B cell (primary cell): ENCODE measurements around the gene SUB1. TPM values are rescaled to one million over a fixed set of nuclear protein-coding genes. Genes with fewer than 3 reads are reported as not detected.

Experiments
- ATAC-seq: fragments of 200-7000 bp; cut with Tn5 transposase; one replicate; pipeline ENCODE4 v1.10.0; 2021; ENCODE audit warnings: low read depth, mild to moderate bottlenecking, moderate number of reproducible peaks, moderate library complexity
- CTCF ChIA-PET: fragments of 350-600 bp; sonication (Branson Sonifier 250); formaldehyde crosslinking; loops from one replicate; lab custom pipeline; 2021; ENCODE audit warnings: antibody characterized with exemption, inconsistent platforms; lab: Charles Lee
- POLR2A ChIA-PET: fragments of 350-600 bp; sonication (Branson Sonifier 250); formaldehyde crosslinking; loops from one replicate; lab custom pipeline; 2021; ENCODE audit warnings: antibody characterized with exemption; lab: Charles Lee
- DNase-seq: peaks from one replicate; pipeline ENCODE4 v3.0.0; 2013
- H2AFZ ChIP-seq: 2 replicates; pipeline ENCODE4 v1.6.1; 2012; ENCODE audit warnings: mild to moderate bottlenecking, low read depth, low read length; ENCODE audit not compliant: insufficient read depth, poor library complexity, severe bottlenecking
- H3K27ac ChIP-seq, 2 donors: 1 replicate in 1 of 2; 2 replicates in 1 of 2; pipeline ENCODE4 v1.5.1; 2012 to 2013; ENCODE audit warnings: low read length in 2 of 2, mild to moderate bottlenecking in 2 of 2, moderate library complexity in 1 of 2
- H3K27me3 ChIP-seq, 4 experiments: fragments of 200-600 bp in 1 of 4; sonication (generic) in 1 of 4; replicated peaks in 1 of 4; 1 replicate in 2 of 4; 2 replicates in 2 of 4; pipeline versions ENCODE4 v1.6.1 to v1.7.0; 2013 to 2016; ENCODE audit warnings: low read length in 3 of 4, mild to moderate bottlenecking in 2 of 4, mixed read lengths in 1 of 4, moderate library complexity in 1 of 4; ENCODE audit not compliant: insufficient read depth in 4 of 4, control insufficient read depth in 3 of 4; ENCODE audit errors: control extremely low read depth in 1 of 4
- H3K36me3 ChIP-seq, 2 experiments: replicated peaks in 1 of 2; 1 replicate in 1 of 2; 2 replicates in 1 of 2; pipeline versions ENCODE4 v1.6.1 to v1.7.1; 2013; ENCODE audit warnings: low read length in 1 of 2; ENCODE audit not compliant: insufficient read depth in 2 of 2, control insufficient read depth in 1 of 2; ENCODE audit errors: control extremely low read depth in 1 of 2, extremely low read depth in 1 of 2
- H3K4me1 ChIP-seq, 2 donors: fragments of 200-600 bp in 1 of 2; sonication (generic) in 1 of 2; 1 replicate in 1 of 2; 2 replicates in 1 of 2; pipeline versions ENCODE4 v1.5.1 to v1.6.1; 2013 to 2017; ENCODE audit warnings: low read length in 2 of 2; ENCODE audit not compliant: control insufficient read depth in 2 of 2, insufficient read depth in 2 of 2
- H3K4me2 ChIP-seq: replicated peaks from 2 replicates; pipeline ENCODE3; 2012; ENCODE audit warnings: mild to moderate bottlenecking, low read depth, low read length; ENCODE audit not compliant: poor library complexity, severe bottlenecking
- H3K4me3 ChIP-seq, 5 experiments: fragments of 200-600 bp in 1 of 5; sonication (generic) in 1 of 5; 1 replicate in 3 of 5; 2 replicates in 2 of 5; pipeline versions ENCODE4 v1.5.1 to v1.7.0; 2011 to 2016; ENCODE audit warnings: low read length in 4 of 5, mild to moderate bottlenecking in 4 of 5, low read depth in 2 of 5, control low read depth in 1 of 5, moderate library complexity in 1 of 5; ENCODE audit not compliant: insufficient read depth in 1 of 5; ENCODE audit errors: control extremely low read depth in 1 of 5, extremely low read depth in 1 of 5
- H3K79me2 ChIP-seq: fragments of 200-600 bp; sonication (generic); one replicate; pipeline ENCODE4 v1.6.0; 2016; ENCODE audit warnings: low read length; ENCODE audit not compliant: control insufficient read depth, insufficient read depth
- H3K9ac ChIP-seq: fragments of 200-600 bp; sonication (generic); 2 replicates; pipeline ENCODE4 v1.6.1; 2017; ENCODE audit warnings: mild to moderate bottlenecking, low read length, moderate library complexity
- H3K9me3 ChIP-seq, 3 donors: one replicate each; pipeline versions ENCODE4 v1.6.1 to v1.7.1; 2013; ENCODE audit warnings: low read length in 2 of 3; ENCODE audit not compliant: control insufficient read depth in 2 of 3, insufficient read depth in 1 of 3; ENCODE audit errors: control extremely low read depth in 1 of 3
- H4K20me1 ChIP-seq: 2 replicates; pipeline ENCODE4 v1.6.0; 2012; ENCODE audit warnings: mild to moderate bottlenecking, low read length; ENCODE audit not compliant: insufficient read depth, control insufficient read depth, poor library complexity, severe bottlenecking
- H3K27ac Mint-ChIP-seq: one replicate; pipeline ENCODE4 v1.8.0; 2021; ENCODE audit warnings: mixed read lengths
- H3K27me3 Mint-ChIP-seq: one replicate; pipeline ENCODE4 v1.8.0; 2021; ENCODE audit warnings: mixed read lengths
- H3K4me1 Mint-ChIP-seq: one replicate; pipeline ENCODE4 v1.8.0; 2021; ENCODE audit warnings: mixed read lengths
- H3K4me3 Mint-ChIP-seq: one replicate; pipeline ENCODE4 v1.8.0; 2021; ENCODE audit warnings: mixed read lengths
- H3K9me3 Mint-ChIP-seq: one replicate; pipeline ENCODE4 v1.8.0; 2022; ENCODE audit warnings: mixed read lengths; ENCODE audit not compliant: insufficient read depth
- EZH2 ChIP-seq: IDR thresholded peaks from 2 replicates; pipeline ENCODE4 v1.6.1; 2012; ENCODE audit warnings: borderline replicate concordance, low read depth, mild to moderate bottlenecking, moderate library complexity, low read length; ENCODE audit not compliant: insufficient read depth, poor library complexity, severe bottlenecking
- WGBS: methylation state at CpG from one replicate; pipeline ENCODE4 v1.1.5; 2013; ENCODE audit warnings: missing lambda C conversion rate; ENCODE audit not compliant: insufficient coverage; 5-methylcytosine and 5-hydroxymethylcytosine counted together
- intact Hi-C: fragments of 100-400 bp; cut with micrococcal nuclease; formaldehyde crosslinking; loops from one replicate; pipeline ENCODE4 v1.10.0; 2022
- polyA plus RNA-seq: library from polyadenylated mRNA; depleted of rRNA; stranded (reverse); fragments of >200 nt; gene quantifications from 2 replicates; pipeline ENCODE4 v1.2.3, GENCODE V29; 2012
- total RNA-seq, 2 donors: library from RNA; stranded (reverse); fragments of 120-200 nt in 1 of 2; gene quantifications; 1 replicate in 1 of 2; 2 replicates in 1 of 2; pipeline versions ENCODE4 v1.2.3 to v1.2.4, GENCODE V29; 2013 to 2022
- TF ChIP-seq, protein P1 (sequence below): fragments of 200-600 bp; IDR thresholded peaks from one replicate; pipeline ENCODE4 v1.8.0; 2022; ENCODE audit warnings: antibody characterized with exemption, mild to moderate bottlenecking

The SUB1 gene
- total and polyA plus RNA-seq, 2 donors (not counting 1 experiment from before 2014, with no cell fraction given), result 55.4 to 117 TPM

DNA sequence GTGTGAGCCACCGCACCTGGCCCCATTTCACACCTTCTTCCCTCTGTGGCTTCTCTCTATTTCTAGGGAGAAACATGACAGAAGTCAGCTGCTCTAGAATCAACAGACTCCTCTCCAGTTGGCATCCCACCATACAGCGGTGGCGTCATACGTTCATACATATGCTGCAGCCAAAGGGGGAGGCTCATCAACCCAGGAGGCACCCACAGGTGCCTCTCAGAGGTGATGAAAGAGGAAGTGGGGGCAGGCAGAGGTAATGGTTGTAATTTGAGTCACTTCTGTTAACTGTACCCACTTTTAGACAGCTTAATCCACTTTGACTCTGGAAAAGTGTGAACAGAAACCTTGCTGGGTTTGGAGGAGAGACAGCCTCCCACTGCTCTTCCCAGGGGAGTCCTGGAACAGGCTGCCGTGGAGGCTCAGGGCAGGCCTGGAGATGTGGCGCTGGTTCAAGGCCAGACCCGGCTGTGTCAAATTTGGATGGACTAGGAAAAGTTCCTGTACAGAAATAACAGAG, 47.3 kb upstream of the SUB1 start:
- peaks cover 33 to 60% of the 10 kb centered on the region in 2 donors for H3K4me1 ChIP-seq
- TF ChIP-seq, protein P1, sequence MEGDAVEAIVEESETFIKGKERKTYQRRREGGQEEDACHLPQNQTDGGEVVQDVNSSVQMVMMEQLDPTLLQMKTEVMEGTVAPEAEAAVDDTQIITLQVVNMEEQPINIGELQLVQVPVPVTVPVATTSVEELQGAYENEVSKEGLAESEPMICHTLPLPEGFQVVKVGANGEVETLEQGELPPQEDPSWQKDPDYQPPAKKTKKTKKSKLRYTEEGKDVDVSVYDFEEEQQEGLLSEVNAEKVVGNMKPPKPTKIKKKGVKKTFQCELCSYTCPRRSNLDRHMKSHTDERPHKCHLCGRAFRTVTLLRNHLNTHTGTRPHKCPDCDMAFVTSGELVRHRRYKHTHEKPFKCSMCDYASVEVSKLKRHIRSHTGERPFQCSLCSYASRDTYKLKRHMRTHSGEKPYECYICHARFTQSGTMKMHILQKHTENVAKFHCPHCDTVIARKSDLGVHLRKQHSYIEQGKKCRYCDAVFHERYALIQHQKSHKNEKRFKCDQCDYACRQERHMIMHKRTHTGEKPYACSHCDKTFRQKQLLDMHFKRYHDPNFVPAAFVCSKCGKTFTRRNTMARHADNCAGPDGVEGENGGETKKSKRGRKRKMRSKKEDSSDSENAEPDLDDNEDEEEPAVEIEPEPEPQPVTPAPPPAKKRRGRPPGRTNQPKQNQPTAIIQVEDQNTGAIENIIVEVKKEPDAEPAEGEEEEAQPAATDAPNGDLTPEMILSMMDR, result no peak
- no peak for TF ChIP-seq EZH2
- WGBS, result 67% methylated on average over 1 of the region's 7 CpGs
- H3K4me2 ChIP-seq, result peak overlapping the region; percentile 14
- H3K27me3 ChIP-seq, result peaks cover 0 to 4% (median 0%) of the 10 kb centered on the region in 4 experiments
- ChIA-PET CTCF (interaction anchor here (1.1 to 3.5 kb wide), 3 partner anchors 10 to 52 kb away, joined by 3 to 14 read pairs (median 12); no protein-coding TSS in a partner anchor), POLR2A (interaction anchor here (1.0 kb wide), 1 partner anchor 46 kb away, joined by 3 read pairs; no protein-coding TSS in a partner anchor)
- Mint-ChIP-seq H3K27ac (peak overlapping the region; percentile 32), H3K9me3 (no peaks in the 10 kb centered on the region), H3K27me3 (no peaks in the 10 kb centered on the region), H3K4me1 (peaks cover 56% of the 10 kb centered on the region), H3K4me3 (peak overlapping the region; percentile 49)
- peak overlapping the region; percentile 46 to 52 for H3K27ac ChIP-seq
- H3K9me3 ChIP-seq, result no peaks in the 10 kb centered on the region
- H3K4me3 ChIP-seq, result no peak overlapping the region
- ATAC-seq (peak; percentile 94), DNase-seq (peak; percentile 81)
- no peak overlapping the region for H3K9ac ChIP-seq
- H3K79me2 ChIP-seq, result no peaks in the 10 kb centered on the region
- no peaks in the 10 kb centered on the region for H3K36me3 ChIP-seq
- peak overlapping the region; percentile 19 for H2AFZ ChIP-seq
- H4K20me1 ChIP-seq, result no peaks in the 10 kb centered on the region
- intact Hi-C loops, result loop anchor here (2.0 kb wide), 1 partner anchor 47 kb away; the partner anchor contains the start of gene SUB1
